Mucosa of descending colon (tissue), 3 donors: ENCODE results near the gene KRTAP10-10. TPM values are rescaled to one million over a fixed set of nuclear protein-coding genes. Genes with fewer than 3 reads are reported as not detected.
"Not testable (repeated sequence)": the region's sequence is repeated elsewhere in the genome, so short reads cannot be mapped to it uniquely, and the experiment has no call there.

Experiments used
- ATAC-seq: fragments of 200-7000 bp; cut with Tn5 transposase; one replicate; pipeline ENCODE4 v1.9.1; 2020; ENCODE audit warnings: mild to moderate bottlenecking, moderate library complexity
- DNase-seq, 3 donors: peaks; one replicate each; pipeline ENCODE4 v3.0.0-alpha.2; 2020
- H3K36me3 ChIP-seq: fragments of 200-600 bp; one replicate; pipeline ENCODE4 v1.8.0; 2021; ENCODE audit warnings: low read depth, mild to moderate bottlenecking
- H3K4me1 ChIP-seq: fragments of 200-600 bp; one replicate; pipeline ENCODE4 v1.8.0; 2021; ENCODE audit warnings: low read depth, mild to moderate bottlenecking
- H3K4me3 ChIP-seq: fragments of 200-600 bp; one replicate; pipeline ENCODE4 v1.8.0; 2021; ENCODE audit warnings: mild to moderate bottlenecking
- H3K9me3 ChIP-seq: fragments of 200-600 bp; one replicate; pipeline ENCODE4 v1.8.0; 2021; ENCODE audit warnings: mild to moderate bottlenecking
- intact Hi-C, 2 donors: fragments of 100-400 bp; cut with DNase I in 1 of 2; cut with micrococcal nuclease in 1 of 2; formaldehyde crosslinking; loops; one replicate each; pipeline versions ENCODE4 v1.11.0 to v1.11.1; 2022; cut with DNase I, micrococcal nuclease
- total RNA-seq, 3 donors: library from RNA; stranded (reverse); fragmentation: NEBNext Ultra II Directional in 2 of 3; extraction: Animal tissue kit (Norgen Biotek cat#: 25700) in 2 of 3; gene quantifications; one replicate each; pipeline versions ENCODE4 v1.2.1 to v1.2.4, GENCODE V29; 2021 to 2023
- TF ChIP-seq, protein P1 (sequence below): fragments of 200-600 bp; IDR thresholded peaks from one replicate; pipeline ENCODE4 v1.8.0; 2022; ENCODE audit warnings: antibody characterized with exemption, mild to moderate bottlenecking
- donor health status: DM: no; HTN: no; CAD: no; lungs with moderate emphysema.
- donor health status: DM: no; HTN: no; CAD: no.
- donor health status: DM: no; HTN: yes; CAD: no.

Gene KRTAP10-10
- total RNA-seq, 3 donors from 2014 or later = not detected

DNA sequence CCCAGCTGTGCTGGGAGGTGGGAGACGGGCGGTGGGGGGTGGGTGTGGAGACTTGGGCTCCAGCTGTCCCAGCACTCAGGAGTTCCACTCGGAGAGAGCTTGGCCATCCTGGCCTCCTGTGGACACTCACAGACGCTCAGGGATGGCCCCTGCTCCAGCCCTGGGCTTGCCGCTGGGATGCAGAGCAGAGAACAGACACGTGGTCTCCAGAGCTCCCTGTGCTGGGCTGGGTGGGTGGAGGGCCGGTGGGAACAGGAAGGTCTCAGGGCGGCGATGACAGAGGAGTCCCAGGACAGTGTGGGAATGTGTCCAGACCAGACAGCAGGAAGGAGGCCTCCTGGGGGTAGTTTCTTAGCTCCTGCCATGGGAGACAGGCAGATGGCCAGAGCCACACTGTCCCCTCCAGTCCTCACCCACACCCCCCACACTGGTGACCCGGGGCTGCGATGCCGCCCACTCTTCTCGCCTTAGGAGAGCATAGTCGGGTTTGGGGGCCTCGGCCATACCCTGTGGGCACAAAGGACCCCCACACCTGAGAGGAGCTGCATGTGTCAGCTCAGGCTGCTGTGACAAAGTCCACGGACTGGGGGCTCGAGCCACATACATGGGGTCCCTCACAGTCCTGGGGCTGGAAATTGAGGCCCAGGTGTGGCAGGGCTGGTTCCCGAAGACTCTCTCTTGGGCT lies 8.3 kb upstream of the KRTAP10-10 start:
- DNase-seq (no peak), ATAC-seq (no peak)
- intact Hi-C loops = no loop called here
- Histone ChIP-seq H3K4me3 (no peak overlapping the region), H3K4me1 (no peaks in the 10 kb centered on the region), H3K36me3 (no peaks in the 10 kb centered on the region), H3K9me3 (peaks cover 18% of the 10 kb centered on the region)
- TF ChIP-seq, protein P1, sequence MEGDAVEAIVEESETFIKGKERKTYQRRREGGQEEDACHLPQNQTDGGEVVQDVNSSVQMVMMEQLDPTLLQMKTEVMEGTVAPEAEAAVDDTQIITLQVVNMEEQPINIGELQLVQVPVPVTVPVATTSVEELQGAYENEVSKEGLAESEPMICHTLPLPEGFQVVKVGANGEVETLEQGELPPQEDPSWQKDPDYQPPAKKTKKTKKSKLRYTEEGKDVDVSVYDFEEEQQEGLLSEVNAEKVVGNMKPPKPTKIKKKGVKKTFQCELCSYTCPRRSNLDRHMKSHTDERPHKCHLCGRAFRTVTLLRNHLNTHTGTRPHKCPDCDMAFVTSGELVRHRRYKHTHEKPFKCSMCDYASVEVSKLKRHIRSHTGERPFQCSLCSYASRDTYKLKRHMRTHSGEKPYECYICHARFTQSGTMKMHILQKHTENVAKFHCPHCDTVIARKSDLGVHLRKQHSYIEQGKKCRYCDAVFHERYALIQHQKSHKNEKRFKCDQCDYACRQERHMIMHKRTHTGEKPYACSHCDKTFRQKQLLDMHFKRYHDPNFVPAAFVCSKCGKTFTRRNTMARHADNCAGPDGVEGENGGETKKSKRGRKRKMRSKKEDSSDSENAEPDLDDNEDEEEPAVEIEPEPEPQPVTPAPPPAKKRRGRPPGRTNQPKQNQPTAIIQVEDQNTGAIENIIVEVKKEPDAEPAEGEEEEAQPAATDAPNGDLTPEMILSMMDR = no peak

- TF ChIP-seq, protein P1 = no peak
- intact Hi-C loops = no loop called here
- peaks cover 13% of the 10 kb centered on the region for H3K9me3 ChIP-seq
Observed at GRCh38 chr21:44630440-44630839, 6.7 kb upstream of the KRTAP10-10 start.

GRCh38 chr21:44632067-44632466 lies 5.1 kb upstream of the KRTAP10-10 start:
- ATAC-seq = no peak
- Histone ChIP-seq H3K4me1 (no peaks in the 10 kb centered on the region), H3K4me3 (no peak overlapping the region), H3K36me3 (no peaks in the 10 kb centered on the region), H3K9me3 (peaks cover 13% of the 10 kb centered on the region)
- intact Hi-C loops = no loop called here
- no peak for DNase-seq
- TF ChIP-seq, protein P1 = no peak

More at GRCh38 chr21:44630440-44630839, 6.7 kb upstream of the KRTAP10-10 start:
- ATAC-seq (no peak), DNase-seq (no peak)
- no peak overlapping the region for H3K4me3 ChIP-seq
- H3K36me3 ChIP-seq = no peaks in the 10 kb centered on the region
- H3K4me1 ChIP-seq = no peaks in the 10 kb centered on the region

- no peak for ATAC-seq
- Histone ChIP-seq H3K4me3 (no peak overlapping the region), H3K4me1 (no peaks in the 10 kb centered on the region), H3K9me3 (peaks cover 11% of the 10 kb centered on the region), H3K36me3 (no peaks in the 10 kb centered on the region)
- TF ChIP-seq, protein P1 = no peak
- DNase-seq = no peak
- intact Hi-C loops = no loop called here
Observed at GRCh38 chr21:44636209-44637017, 743 bp upstream of the KRTAP10-10 start.

DNA sequence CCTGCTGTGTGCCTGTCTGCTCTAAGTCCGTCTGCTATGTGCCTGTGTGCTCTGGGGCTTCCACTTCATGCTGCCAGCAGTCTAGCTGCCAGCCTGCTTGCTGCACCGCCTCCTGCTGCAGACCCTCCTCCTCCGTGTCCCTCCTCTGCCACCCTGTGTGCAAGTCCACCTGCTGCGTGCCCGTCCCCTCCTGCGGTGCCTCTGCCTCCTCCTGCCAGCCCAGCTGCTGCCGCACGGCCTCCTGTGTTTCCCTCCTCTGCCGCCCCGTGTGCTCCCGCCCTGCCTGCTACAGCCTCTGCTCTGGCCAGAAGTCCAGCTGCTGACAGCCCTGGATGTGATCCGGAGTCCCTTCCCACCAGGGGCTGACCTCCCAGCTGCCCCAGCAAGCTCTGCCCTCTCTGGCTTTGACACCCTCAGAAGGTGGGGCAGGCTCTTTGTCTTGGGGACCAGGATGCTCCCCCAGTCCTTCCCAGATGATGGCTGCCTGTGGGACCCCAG lies 744 bp downstream of the KRTAP10-10 start:
- H3K9me3 ChIP-seq, H3K36me3 ChIP-seq, H3K4me3 ChIP-seq, H3K4me1 ChIP-seq, DNase-seq, ATAC-seq, intact Hi-C loops: not testable (repeated sequence)

GRCh38 chr21:44638506-44639330 lies 1.6 kb downstream of the KRTAP10-10 start:
- H3K4me3 ChIP-seq, DNase-seq, ATAC-seq, intact Hi-C loops, H3K4me1 ChIP-seq, H3K9me3 ChIP-seq, H3K36me3 ChIP-seq: not testable (repeated sequence)
